Chondrocyte (in vitro differentiated cells): ENCODE results near the gene GMPPA. TPM values are rescaled to one million over a fixed set of nuclear protein-coding genes. Genes with fewer than 3 reads are reported as not detected.

Source experiments
- DNase-seq: peaks from one replicate; pipeline ENCODE4 v3.0.0; 2021; ENCODE audit warnings: mixed read lengths, low spot score
- H3K27ac Mint-ChIP-seq: one replicate; pipeline ENCODE4 v1.8.0; 2021; ENCODE audit warnings: mild to moderate bottlenecking, moderate library complexity, mixed read lengths; ENCODE audit not compliant: unreplicated experiment
- H3K27me3 Mint-ChIP-seq: 2 replicates; pipeline ENCODE4 v1.8.0; 2021; ENCODE audit warnings: low read depth, mixed read lengths
- H3K36me3 Mint-ChIP-seq: 2 replicates; pipeline ENCODE4 v1.8.0; 2021; ENCODE audit warnings: low read depth, mixed read lengths
- H3K4me1 Mint-ChIP-seq: 2 replicates; pipeline ENCODE4 v1.8.0; 2021; ENCODE audit warnings: low read depth, mild to moderate bottlenecking, mixed read lengths
- H3K4me3 Mint-ChIP-seq: one replicate; pipeline ENCODE4 v1.8.0; 2021; ENCODE audit warnings: mild to moderate bottlenecking, moderate library complexity, mixed read lengths; ENCODE audit not compliant: unreplicated experiment
- H3K9me3 Mint-ChIP-seq: 2 replicates; pipeline ENCODE4 v1.8.0; 2021; ENCODE audit warnings: low read depth, mixed read lengths
- microRNA-seq: library from miRNA; unstranded; fragments of <30 nt; microRNA quantifications from one replicate; pipeline ENCODE4 v1.2.0, GENCODE V29; 2020; ENCODE audit warnings: borderline number of aligned reads
- total RNA-seq: library from RNA; stranded (reverse); gene quantifications from 3 replicates; pipeline ENCODE4 v1.2.1, GENCODE V29; 2021
- TF ChIP-seq, protein P1 (sequence below): fragments of 200-600 bp; sonication (generic); IDR thresholded peaks from 2 replicates; pipeline ENCODE4 v1.5.0; 2021; ENCODE audit warnings: antibody characterized with exemption, mild to moderate bottlenecking, moderate library complexity

GMPPA gene
- total RNA-seq, 1 donor from 2014 or later, result 60.9 TPM

DNA sequence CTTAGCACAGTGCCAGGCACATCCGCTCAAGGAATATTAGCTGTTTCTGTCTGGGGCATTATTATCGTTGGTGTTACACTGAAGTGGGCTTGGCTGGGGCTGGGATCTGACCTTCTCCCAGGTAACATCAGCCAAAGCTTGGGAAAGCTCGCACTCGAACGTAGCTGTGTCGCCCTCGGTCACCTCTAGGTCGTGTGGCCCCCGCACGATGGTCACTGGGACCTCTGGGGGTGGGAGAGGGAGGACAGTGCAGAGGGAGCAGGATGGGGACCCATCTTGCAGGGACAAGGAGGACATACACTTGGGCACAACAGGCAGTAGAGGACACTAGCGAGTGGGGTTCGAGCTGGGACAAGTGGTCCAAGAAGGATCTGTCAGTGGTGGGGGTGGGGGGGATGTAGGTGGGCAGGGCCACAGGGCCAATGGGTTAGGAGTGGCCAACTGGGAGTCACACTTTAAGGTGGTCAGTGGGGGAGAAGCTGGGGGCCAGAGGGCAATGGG is 54.8 kb downstream of the GMPPA start:
- Mint-ChIP-seq H3K36me3 (peaks cover 7% of the 10 kb centered on the region), H3K4me1 (peaks cover 15% of the 10 kb centered on the region), H3K4me3 (no peak overlapping the region), H3K9me3 (no peaks in the 10 kb centered on the region), H3K27me3 (no peaks in the 10 kb centered on the region), H3K27ac (no peak overlapping the region)
- TF ChIP-seq, protein P1, sequence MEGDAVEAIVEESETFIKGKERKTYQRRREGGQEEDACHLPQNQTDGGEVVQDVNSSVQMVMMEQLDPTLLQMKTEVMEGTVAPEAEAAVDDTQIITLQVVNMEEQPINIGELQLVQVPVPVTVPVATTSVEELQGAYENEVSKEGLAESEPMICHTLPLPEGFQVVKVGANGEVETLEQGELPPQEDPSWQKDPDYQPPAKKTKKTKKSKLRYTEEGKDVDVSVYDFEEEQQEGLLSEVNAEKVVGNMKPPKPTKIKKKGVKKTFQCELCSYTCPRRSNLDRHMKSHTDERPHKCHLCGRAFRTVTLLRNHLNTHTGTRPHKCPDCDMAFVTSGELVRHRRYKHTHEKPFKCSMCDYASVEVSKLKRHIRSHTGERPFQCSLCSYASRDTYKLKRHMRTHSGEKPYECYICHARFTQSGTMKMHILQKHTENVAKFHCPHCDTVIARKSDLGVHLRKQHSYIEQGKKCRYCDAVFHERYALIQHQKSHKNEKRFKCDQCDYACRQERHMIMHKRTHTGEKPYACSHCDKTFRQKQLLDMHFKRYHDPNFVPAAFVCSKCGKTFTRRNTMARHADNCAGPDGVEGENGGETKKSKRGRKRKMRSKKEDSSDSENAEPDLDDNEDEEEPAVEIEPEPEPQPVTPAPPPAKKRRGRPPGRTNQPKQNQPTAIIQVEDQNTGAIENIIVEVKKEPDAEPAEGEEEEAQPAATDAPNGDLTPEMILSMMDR, result no peak
- DNase-seq, result no peak

DNA sequence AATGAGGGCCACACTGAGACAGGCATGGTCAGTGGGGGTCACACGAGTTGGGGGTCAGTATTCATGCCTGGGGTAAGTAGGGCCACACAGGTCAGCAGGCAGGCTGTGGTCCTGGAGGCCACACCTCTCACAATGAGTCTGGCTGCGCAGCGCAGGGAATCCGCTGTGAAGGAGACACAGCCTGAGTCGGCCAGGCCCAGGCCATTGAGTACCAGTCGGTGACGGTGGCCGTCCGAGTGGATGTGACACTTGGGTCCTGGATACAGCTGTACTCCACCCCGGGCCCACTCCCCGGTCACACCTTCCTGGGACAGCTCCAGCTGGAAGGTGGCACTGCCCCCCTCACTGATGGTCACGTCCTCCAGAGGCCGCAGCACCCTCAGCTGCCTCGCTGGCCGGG is 55.7 kb downstream of the GMPPA start:
- Mint-ChIP-seq H3K4me3 (no peak overlapping the region), H3K27ac (no peak overlapping the region), H3K27me3 (no peaks in the 10 kb centered on the region), H3K36me3 (peaks cover 4% of the 10 kb centered on the region), H3K9me3 (no peaks in the 10 kb centered on the region), H3K4me1 (peaks cover 15% of the 10 kb centered on the region)
- peak; percentile 95 for DNase-seq
- TF ChIP-seq, protein P1, result no peak

DNA sequence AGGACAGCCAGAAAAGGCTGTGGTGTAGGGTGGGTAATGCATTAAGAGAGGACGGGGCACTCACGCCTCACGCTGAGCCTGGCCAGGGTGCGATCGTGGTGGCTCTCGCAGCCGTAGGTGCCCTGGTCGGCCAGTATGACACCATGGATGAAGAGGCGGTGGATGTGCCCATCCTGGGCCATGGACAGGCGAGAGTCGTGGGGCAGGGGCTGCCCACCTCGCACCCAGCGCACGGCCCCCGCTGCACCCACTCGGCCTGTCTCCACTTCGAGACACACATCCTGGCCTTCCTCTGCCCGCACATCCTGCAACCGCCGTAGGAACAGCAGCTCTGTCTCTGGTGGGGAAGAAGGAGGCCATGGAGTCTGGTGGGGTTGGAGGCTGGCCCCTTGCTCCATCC is 57.3 kb downstream of the GMPPA start:
- Mint-ChIP-seq H3K36me3 (peaks cover 4% of the 10 kb centered on the region), H3K9me3 (no peaks in the 10 kb centered on the region), H3K27me3 (no peaks in the 10 kb centered on the region), H3K27ac (no peak overlapping the region), H3K4me3 (no peak overlapping the region), H3K4me1 (peaks cover 15% of the 10 kb centered on the region)
- DNase-seq, result no peak
- TF ChIP-seq, protein P1, result no peak

DNA sequence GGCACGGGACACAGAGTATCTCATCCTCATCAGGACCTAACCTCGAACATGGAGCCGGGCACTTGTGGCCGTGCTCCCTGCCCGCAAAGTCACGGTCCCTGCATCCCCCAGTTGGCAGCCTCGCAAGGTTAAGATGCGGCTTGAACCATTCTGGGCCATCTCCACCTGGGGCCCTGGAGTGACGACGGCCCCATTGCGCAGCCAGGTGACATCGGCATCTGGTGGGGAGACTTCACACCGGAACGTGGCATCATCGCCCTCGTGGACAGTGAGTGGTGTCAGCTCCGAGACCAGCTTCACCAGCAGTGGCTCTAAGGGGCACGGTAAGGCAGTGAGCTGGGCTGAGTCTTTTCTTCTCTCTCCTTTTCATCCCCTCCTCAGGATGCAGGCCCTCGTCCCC is 57.7 kb downstream of the GMPPA start:
- TF ChIP-seq, protein P1, result no peak
- H3K4me1 Mint-ChIP-seq, result peaks cover 18% of the 10 kb centered on the region
- DNase-seq, result no peak
- no peaks in the 10 kb centered on the region for H3K27me3 Mint-ChIP-seq
- H3K9me3 Mint-ChIP-seq, result no peaks in the 10 kb centered on the region
- H3K4me3 Mint-ChIP-seq, result no peak overlapping the region
- H3K27ac Mint-ChIP-seq, result no peak overlapping the region
- peaks cover 4% of the 10 kb centered on the region for H3K36me3 Mint-ChIP-seq

Small RNAs within 50 kb of the gene (microRNA-seq; reads per million reads assigned to microRNA genes)
- not detected for gene MIR3132

Other genes with a start within 250 kb of the GMPPA start
- not detected in 3 replicates for gene TUBA4B, start 245.6 kb upstream of the GMPPA start, total RNA-seq
- 9.4 to 19.7 TPM (median 11.5 TPM) in 3 replicates for gene TUBA4A, start 245.0 kb upstream of the GMPPA start, total RNA-seq
- gene DNAJB2, start 219.5 kb upstream of the GMPPA start, total RNA-seq, result 50.7 to 55.6 TPM (median 55.0 TPM) in 3 replicates
- gene PTPRN, start 189.5 kb upstream of the GMPPA start, total RNA-seq, result 0.67 to 0.87 TPM (median 0.80 TPM) in 3 replicates
- not detected in 3 replicates for gene RESP18, start 166.1 kb upstream of the GMPPA start, total RNA-seq
- 42.3 to 47.9 TPM (median 43.5 TPM) in 3 replicates for gene DNPEP, start 111.0 kb upstream of the GMPPA start, total RNA-seq
- gene DES, start 80.5 kb upstream of the GMPPA start, total RNA-seq, result 0.70 to 19.8 TPM (median 15.5 TPM) in 3 replicates
- gene SPEG, start 64.0 kb upstream of the GMPPA start, total RNA-seq, result 62.9 to 94.9 TPM (median 89.7 TPM) in 3 replicates
- 0.15 TPM in 2 of 3 replicates, not detected in the other for gene ASIC4, start 15.6 kb downstream of the GMPPA start, total RNA-seq
- gene CHPF, start 44.9 kb downstream of the GMPPA start, total RNA-seq, result 273 to 276 TPM (median 273 TPM) in 3 replicates
- gene TMEM198, start 45.1 kb downstream of the GMPPA start, total RNA-seq, result 3.6 to 6.1 TPM (median 4.8 TPM) in 3 replicates
- gene OBSL1, start 72.6 kb downstream of the GMPPA start, total RNA-seq, result 103 to 143 TPM (median 111 TPM) in 3 replicates
- gene INHA, start 73.4 kb downstream of the GMPPA start, total RNA-seq, result 1.0 to 2.7 TPM (median 1.7 TPM) in 3 replicates
- gene STK11IP, start 99.0 kb downstream of the GMPPA start, total RNA-seq, result 25.5 to 31.9 TPM (median 28.5 TPM) in 3 replicates
- gene SLC4A3, start 128.7 kb downstream of the GMPPA start, total RNA-seq, result 9.7 to 17.2 TPM (median 17.2 TPM) in 3 replicates